GM19455 (cell line): ENCODE data around the gene WIZ.

Experiments used
- ATAC-seq: cut with Tn5 transposase; IDR thresholded peaks from one replicate; pipeline ENCODE4 v1.9.1; 2021; ENCODE audit not compliant: unreplicated experiment

WIZ gene

GRCh38 chr19:15430526-15431120, 19.1 kb downstream of the WIZ start:
- no peak for ATAC-seq

GRCh38 chr19:15429825-15430467, 19.8 kb downstream of the WIZ start:
- ATAC-seq: no peak

GRCh38 chr19:15428956-15429824, 20.6 kb downstream of the WIZ start:
- no peak for ATAC-seq

DNA sequence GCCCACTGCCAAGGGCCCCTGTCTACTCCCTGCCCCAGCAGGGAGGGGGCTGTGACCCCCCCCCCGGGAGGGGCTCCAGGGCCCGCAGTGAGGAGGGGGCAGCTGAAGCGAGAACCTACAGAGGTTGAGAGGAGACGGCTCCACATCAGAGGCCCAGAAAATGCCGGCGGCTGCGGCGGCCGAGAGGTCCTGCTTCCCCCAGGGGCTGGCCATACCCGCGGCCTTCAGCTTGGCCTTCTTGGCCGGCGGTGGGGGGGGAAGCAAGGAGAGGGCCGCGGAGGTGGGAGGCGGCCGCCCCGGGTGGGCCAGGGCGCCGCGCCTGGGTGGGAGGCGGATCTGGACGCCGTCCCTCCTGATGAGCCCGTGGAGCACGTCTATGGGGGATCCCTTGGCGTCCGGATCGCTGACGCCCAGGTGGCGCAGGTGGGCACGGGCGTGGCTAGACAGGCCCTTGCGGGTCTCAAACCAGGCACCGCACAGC, 21.7 kb downstream of the WIZ start:
- ATAC-seq: no peak

GRCh38 chr19:15427350-15427700, 22.4 kb downstream of the WIZ start:
- ATAC-seq: no peak

- no peak for ATAC-seq
These were observed 23.0 kb downstream of the WIZ start for GRCh38 chr19:15426485-15427349.

DNA sequence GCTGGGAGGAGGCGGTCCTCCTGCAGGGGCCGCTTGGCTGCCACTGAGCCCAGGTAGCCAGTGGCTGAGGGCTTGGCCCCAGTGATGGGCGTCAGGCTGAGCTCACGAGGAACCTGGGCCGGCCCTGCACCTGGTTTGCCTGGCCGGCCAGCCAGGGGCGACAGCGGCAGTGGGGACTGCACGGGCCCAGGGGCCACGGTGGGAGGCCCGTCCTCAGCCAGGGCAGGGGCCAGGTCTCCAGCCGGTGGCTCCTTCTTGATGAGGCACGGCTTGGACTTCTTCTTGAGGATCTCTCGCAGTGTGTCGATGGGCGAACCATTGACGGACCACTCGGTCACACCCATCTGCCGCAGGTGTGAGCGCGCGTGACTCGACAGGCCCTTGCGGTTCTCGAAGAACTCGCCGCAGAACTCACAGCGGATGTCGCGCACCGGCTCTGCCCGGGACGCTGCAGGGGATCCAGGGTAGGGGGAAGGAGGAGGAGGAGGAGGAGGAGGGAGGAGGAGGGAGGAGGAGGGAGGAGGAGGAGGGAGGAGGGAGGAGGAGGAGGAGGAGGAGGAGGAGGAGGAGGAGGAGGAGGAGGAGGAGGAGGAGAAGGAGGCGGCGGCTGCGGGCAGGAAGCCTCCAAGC, 24.3 kb downstream of the WIZ start:
- no peak for ATAC-seq

- no peak for ATAC-seq
These were observed 25.0 kb downstream of the WIZ start for GRCh38 chr19:15424692-15425272.

DNA sequence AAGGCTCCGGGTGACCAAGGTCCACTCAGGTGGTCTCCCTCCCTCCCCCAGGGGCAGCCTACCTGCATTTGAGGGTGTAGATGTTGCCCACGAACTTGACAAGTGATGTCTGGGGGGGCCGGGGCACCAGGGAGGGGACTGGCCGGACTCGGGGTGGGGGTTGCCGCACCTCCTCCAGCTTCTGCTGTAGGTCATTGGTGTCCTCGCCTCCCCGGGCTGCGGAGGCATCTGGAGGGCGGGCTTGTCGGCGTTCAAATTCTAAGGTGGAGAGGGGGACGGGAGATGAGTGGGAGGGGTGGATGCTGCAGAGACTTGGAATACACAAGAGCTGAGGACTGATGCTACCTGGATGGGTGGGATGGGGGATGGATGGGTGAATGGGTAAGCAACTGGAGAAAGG, 25.6 kb downstream of the WIZ start:
- no peak for ATAC-seq

- ATAC-seq: no peak
These were observed 26.6 kb downstream of the WIZ start for GRCh38 chr19:15423130-15423529.

GRCh38 chr19:15422296-15423075, 27.3 kb downstream of the WIZ start:
- ATAC-seq: no peak

GRCh38 chr19:15421721-15422260, 28.0 kb downstream of the WIZ start:
- ATAC-seq: no peak

- ATAC-seq: no peak
These were observed 28.5 kb downstream of the WIZ start for GRCh38 chr19:15421136-15421695.

- ATAC-seq: no peak
These were observed 30.2 kb downstream of the WIZ start for GRCh38 chr19:15419413-15420025.

DNA sequence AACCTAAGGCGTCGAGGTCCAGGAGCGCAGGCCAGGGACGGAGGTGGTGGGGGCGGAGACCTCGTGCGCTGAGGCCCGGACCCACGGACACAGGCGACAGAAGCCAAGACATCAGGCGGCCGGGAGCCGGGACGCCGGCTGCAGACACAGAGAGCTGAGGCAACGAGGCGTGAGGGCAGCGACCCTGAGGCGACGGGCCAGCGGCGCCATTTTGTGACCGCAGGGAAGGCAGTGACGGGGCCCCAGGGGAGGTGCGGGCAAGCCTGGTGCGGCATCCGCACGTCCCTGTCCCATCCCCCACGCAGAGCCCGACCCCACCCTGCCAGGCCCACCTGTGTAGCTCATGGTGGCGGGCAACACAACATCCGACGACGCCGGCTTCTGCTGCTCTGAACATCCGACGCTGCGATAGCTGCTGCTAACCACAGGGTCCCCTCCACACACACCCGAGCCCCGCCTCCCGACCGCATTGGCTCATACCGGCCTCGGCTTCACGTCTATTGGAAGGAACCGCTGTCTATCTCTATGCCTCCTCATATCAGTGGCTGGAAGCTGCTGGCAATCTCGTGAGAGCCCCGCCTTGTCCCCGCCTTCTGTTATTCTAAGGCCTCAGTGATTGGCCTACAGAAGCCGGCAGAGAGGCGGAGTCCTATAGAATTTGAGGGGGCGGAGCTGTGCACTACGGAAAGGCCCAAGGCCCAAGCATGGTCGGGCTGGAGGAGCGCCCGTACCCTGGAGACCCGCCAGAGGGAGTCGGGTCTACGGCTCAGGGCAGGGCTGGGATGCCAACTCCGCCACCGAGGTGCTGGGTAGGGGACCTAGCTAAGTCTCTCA, 31.0 kb downstream of the WIZ start, which contains the start of gene AKAP8L:
TSS of gene AKAP8L (minus strand) at position 410 of the 834 bp plus-strand sequence. CDS start at position 345, 65 bp downstream.
- peak; percentile 92 for ATAC-seq

GRCh38 chr19:15418231-15418578, 31.6 kb downstream of the WIZ start:
- ATAC-seq: no peak

DNA sequence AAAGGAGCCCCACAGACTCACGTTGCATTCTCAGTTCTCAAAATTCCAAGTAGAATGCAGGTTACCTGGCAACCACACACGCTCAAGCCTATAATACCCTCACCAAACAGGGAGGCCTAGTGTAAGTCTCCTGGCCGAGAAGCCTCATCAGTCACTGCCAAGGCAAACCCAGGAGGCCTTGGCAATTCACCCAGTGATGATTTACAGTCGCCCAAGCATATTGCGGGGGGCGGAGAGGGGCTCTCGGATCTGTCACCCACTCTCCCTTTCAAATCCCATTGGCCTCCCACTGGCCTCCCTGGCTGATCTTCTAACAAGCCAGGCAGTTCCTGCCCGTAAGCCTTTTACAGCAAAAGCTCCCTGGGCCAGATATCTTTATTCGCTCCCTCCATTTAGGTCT, 32.1 kb downstream of the WIZ start:
- no peak for ATAC-seq

DNA sequence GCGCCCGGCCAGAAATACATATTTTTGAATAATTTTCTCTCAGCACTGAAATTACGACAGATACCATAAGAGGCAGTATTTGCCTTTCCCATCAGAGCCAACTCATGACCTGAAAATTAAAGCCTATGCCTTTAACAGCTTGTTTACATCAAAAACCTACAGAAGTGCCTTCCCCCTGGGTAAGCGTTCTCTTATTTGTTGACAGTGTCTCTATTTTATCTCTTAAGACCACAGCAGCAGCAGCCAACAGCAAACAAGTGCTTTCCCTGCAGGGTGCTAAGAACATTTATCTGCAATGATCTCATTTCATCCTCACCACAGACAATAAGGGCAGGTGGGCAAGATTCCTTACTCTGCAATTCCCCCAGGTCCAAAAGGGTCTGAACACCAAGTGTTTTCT, 36.9 kb downstream of the WIZ start:
- no peak for ATAC-seq
